Measurements from ENCODE around the gene UNC5C.

DNA sequence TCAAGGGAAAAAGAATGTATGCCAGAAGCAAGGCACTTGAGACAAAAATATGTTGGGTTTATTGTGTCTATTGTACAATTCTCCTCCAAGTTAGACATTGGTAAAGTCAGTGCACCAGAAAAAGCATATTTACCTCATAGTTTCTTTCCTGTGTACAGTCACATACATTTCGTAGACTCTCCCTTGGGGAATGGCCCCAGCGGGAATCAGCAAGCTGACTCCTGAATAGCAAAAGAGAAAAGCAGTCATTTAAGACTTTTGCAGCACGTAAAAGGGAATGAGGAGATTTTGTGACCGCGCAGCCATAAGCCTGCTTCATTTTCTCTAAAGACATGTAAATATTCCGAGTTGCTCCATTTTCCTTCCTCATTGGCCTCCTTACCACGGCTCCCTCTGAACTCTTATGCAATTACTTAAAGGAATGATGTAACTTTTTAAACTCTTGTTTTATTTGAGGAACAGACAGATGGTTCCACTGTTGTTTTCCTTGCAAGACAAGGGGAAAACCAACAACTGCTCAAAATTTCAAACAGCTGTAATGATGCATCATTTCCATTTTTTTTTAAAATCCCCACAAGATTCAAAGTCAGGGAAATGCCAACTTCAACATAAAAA, 332.7 kb downstream of the UNC5C start:
- TF ChIP-seq, protein P1, sequence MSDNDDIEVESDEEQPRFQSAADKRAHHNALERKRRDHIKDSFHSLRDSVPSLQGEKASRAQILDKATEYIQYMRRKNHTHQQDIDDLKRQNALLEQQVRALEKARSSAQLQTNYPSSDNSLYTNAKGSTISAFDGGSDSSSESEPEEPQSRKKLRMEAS (IDR thresholded peaks at IDR 0.05): no peak
- TF ChIP-seq, protein P2, sequence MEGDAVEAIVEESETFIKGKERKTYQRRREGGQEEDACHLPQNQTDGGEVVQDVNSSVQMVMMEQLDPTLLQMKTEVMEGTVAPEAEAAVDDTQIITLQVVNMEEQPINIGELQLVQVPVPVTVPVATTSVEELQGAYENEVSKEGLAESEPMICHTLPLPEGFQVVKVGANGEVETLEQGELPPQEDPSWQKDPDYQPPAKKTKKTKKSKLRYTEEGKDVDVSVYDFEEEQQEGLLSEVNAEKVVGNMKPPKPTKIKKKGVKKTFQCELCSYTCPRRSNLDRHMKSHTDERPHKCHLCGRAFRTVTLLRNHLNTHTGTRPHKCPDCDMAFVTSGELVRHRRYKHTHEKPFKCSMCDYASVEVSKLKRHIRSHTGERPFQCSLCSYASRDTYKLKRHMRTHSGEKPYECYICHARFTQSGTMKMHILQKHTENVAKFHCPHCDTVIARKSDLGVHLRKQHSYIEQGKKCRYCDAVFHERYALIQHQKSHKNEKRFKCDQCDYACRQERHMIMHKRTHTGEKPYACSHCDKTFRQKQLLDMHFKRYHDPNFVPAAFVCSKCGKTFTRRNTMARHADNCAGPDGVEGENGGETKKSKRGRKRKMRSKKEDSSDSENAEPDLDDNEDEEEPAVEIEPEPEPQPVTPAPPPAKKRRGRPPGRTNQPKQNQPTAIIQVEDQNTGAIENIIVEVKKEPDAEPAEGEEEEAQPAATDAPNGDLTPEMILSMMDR (IDR thresholded peaks at IDR 0.05; ENCODE audit: low read depth, low read length, missing input control): no peak
- TF ChIP-seq FOXA1 (IDR thresholded peaks at IDR 0.05) (no peak), NR2F2 (IDR thresholded peaks at IDR 0.05) (no peak), SP1 (IDR thresholded peaks at IDR 0.05) (no peak)
- TF ChIP-seq, protein P3, sequence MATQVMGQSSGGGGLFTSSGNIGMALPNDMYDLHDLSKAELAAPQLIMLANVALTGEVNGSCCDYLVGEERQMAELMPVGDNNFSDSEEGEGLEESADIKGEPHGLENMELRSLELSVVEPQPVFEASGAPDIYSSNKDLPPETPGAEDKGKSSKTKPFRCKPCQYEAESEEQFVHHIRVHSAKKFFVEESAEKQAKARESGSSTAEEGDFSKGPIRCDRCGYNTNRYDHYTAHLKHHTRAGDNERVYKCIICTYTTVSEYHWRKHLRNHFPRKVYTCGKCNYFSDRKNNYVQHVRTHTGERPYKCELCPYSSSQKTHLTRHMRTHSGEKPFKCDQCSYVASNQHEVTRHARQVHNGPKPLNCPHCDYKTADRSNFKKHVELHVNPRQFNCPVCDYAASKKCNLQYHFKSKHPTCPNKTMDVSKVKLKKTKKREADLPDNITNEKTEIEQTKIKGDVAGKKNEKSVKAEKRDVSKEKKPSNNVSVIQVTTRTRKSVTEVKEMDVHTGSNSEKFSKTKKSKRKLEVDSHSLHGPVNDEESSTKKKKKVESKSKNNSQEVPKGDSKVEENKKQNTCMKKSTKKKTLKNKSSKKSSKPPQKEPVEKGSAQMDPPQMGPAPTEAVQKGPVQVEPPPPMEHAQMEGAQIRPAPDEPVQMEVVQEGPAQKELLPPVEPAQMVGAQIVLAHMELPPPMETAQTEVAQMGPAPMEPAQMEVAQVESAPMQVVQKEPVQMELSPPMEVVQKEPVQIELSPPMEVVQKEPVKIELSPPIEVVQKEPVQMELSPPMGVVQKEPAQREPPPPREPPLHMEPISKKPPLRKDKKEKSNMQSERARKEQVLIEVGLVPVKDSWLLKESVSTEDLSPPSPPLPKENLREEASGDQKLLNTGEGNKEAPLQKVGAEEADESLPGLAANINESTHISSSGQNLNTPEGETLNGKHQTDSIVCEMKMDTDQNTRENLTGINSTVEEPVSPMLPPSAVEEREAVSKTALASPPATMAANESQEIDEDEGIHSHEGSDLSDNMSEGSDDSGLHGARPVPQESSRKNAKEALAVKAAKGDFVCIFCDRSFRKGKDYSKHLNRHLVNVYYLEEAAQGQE (IDR thresholded peaks at IDR 0.05): no peak
